Activated CD4-positive, alpha-beta T cell treated with anti-CD3 and anti-CD28 coated beads, Interleukin-2, amount 10 ng/mL, durations not matched to agents 7 days and 5 days (primary cell): ENCODE measurements around the gene HECW1. TPM values are rescaled to one million over a fixed set of nuclear protein-coding genes. Genes with fewer than 3 reads are reported as not detected.
"Not testable (repeated sequence)": the region's sequence is repeated elsewhere in the genome, so short reads cannot be mapped to it uniquely, and the experiment has no call there.

Source experiments
- CTCF ChIA-PET: fragments of 350-600 bp; sonication (Branson Sonifier 250); formaldehyde crosslinking; loops from one replicate; lab custom pipeline; 2021; ENCODE audit warnings: antibody characterized with exemption; lab: Charles Lee
- POLR2A ChIA-PET: fragments of 350-600 bp; sonication (Branson Sonifier 250); formaldehyde crosslinking; loops from one replicate; lab custom pipeline; 2021; ENCODE audit warnings: antibody characterized with exemption; lab: Charles Lee
- DNase-seq: peaks from one replicate; pipeline ENCODE4 v3.0.0-alpha.2; 2020
- H3K27ac Mint-ChIP-seq: one replicate; pipeline ENCODE4 v1.8.0; 2021; ENCODE audit warnings: mild to moderate bottlenecking, moderate library complexity, mixed read lengths
- H3K27me3 Mint-ChIP-seq: one replicate; pipeline ENCODE4 v1.8.0; 2021; ENCODE audit warnings: mixed read lengths
- H3K36me3 Mint-ChIP-seq: one replicate; pipeline ENCODE4 v1.8.0; 2021; ENCODE audit warnings: low read depth, mixed read lengths
- H3K4me1 Mint-ChIP-seq: one replicate; pipeline ENCODE4 v1.8.0; 2021; ENCODE audit warnings: mixed read lengths
- H3K4me3 Mint-ChIP-seq: one replicate; pipeline ENCODE4 v1.8.0; 2021; ENCODE audit warnings: mild to moderate bottlenecking, moderate library complexity, mixed read lengths
- H3K9me3 Mint-ChIP-seq: one replicate; pipeline ENCODE4 v1.8.0; 2021; ENCODE audit warnings: mixed read lengths
- total RNA-seq, 2 experiments: library from RNA; stranded (reverse); gene quantifications; one replicate each; pipeline ENCODE4 v1.2.3, GENCODE V29; 2021

Gene HECW1
- total RNA-seq, 2 experiments from 2014 or later = not detected

DNA sequence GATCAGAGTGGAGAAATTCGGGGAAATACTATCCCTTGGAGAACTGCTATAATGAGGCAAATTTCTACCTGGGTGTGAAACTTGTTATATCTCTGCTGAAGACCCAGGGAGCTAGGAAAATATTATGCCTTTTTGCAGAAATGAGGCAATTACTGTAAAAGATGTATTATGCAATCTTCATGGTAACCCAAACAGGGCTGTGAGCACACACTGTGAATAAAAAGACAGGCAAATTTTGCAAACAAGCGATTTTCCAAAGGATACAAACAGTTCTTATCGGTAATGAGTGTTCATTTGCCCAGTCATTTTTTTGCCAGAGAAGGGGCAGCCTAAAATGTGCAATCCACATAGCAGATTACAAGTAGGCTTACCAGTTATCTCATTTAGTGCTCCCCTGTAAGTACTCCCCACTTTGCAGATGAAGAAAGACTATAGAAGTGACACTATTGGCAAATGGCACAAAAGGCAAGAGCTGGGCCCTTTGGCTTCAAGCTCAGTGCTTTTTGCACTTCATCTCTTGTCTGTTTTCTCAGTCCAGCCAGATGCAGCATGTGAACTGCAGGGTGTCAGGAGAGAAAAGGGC is 205.8 kb downstream of the HECW1 start:
- Mint-ChIP-seq H3K4me3 (no peak overlapping the region), H3K27me3 (no peaks in the 10 kb centered on the region), H3K27ac (no peak overlapping the region), H3K4me1 (peaks cover 13% of the 10 kb centered on the region), H3K9me3 (no peaks in the 10 kb centered on the region), H3K36me3 (no peaks in the 10 kb centered on the region)
- CTCF ChIA-PET = no interaction called here
- DNase-seq = no peak
- POLR2A ChIA-PET = no interaction called here

DNA sequence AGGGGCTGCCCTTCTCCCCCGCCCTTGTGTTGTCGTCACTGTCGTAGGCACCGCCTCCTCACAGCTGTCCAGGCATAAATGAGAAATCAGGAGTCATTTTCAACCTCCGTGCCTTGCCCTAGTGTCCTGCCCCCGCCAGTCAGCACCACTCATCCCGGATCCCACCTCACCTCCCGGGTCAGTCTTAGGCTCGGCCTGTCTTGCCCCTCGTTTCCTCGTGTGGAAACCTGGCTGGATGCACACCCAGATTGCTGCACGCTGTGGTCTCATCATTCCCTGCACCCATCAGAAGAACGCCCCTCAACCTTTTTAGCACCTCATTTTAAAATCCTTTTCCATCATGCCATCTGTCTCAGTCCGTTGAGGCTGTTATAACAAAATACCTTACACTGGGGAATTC is 213.1 kb downstream of the HECW1 start:
- no peaks in the 10 kb centered on the region for H3K9me3 Mint-ChIP-seq
- H3K27me3 Mint-ChIP-seq = no peaks in the 10 kb centered on the region
- ChIA-PET CTCF (no interaction called here), POLR2A (no interaction called here)
- H3K4me3 Mint-ChIP-seq = no peak overlapping the region
- no peaks in the 10 kb centered on the region for H3K4me1 Mint-ChIP-seq
- no peak overlapping the region for H3K27ac Mint-ChIP-seq
- H3K36me3 Mint-ChIP-seq = no peaks in the 10 kb centered on the region
- DNase-seq = no peak

DNA sequence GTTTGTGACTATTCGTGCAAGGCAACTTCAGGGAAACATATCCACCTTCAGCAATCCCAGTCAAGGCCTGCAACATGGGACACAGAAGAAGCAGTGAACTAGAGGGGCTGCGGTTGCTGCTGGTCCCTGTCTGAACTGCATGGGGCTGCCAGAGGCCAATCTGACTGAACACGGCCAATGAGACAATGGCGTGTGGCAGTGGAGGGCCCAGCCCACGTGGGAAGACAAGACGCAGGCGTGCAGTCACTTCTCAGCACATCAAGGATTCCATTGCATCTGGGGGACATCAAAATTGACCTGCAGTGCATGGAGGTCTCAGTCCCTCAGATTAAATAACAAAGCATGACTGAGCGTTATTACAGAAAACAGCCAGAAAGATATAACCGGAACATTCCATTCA is 215.9 kb downstream of the HECW1 start:
- Mint-ChIP-seq H3K4me1 (no peaks in the 10 kb centered on the region), H3K27ac (no peak overlapping the region), H3K27me3 (no peaks in the 10 kb centered on the region), H3K36me3 (no peaks in the 10 kb centered on the region), H3K9me3 (no peaks in the 10 kb centered on the region), H3K4me3 (no peak overlapping the region)
- ChIA-PET POLR2A (no interaction called here), CTCF (no interaction called here)
- DNase-seq = no peak

DNA sequence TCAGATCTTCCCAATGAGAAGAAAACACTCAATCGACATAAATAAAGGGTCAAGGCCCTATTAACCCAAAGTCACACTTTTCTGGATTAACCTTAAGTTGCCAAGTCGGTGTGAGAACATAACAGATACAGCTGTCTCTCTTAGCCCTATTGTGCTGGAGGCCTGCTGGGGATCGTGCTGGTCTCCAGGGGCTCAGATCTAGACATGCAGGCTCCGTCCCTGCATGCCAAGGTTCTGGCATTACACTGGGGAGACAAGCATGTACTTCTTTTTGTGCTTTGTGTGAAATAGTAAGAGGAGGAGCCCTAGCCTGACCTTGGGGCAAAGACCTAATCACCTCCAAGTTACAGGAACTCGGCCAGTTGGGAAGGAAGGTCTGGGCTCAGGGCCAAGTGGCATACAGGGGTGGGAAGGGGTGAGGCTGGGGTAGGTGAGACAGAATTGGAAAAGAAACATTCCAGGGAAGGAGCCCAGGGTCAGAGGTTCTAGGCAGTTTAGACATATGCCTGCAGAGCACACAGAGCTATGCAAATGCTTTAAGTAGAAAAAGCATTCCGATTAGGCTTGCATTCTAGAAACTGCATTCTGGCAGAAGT is 216.4 kb downstream of the HECW1 start:
- no peak for DNase-seq
- ChIA-PET CTCF (no interaction called here), POLR2A (no interaction called here)
- no peak overlapping the region for H3K4me3 Mint-ChIP-seq
- H3K4me1 Mint-ChIP-seq = no peaks in the 10 kb centered on the region
- H3K36me3 Mint-ChIP-seq = no peaks in the 10 kb centered on the region
- no peaks in the 10 kb centered on the region for H3K9me3 Mint-ChIP-seq
- H3K27me3 Mint-ChIP-seq = no peaks in the 10 kb centered on the region
- H3K27ac Mint-ChIP-seq = no peak overlapping the region

DNA sequence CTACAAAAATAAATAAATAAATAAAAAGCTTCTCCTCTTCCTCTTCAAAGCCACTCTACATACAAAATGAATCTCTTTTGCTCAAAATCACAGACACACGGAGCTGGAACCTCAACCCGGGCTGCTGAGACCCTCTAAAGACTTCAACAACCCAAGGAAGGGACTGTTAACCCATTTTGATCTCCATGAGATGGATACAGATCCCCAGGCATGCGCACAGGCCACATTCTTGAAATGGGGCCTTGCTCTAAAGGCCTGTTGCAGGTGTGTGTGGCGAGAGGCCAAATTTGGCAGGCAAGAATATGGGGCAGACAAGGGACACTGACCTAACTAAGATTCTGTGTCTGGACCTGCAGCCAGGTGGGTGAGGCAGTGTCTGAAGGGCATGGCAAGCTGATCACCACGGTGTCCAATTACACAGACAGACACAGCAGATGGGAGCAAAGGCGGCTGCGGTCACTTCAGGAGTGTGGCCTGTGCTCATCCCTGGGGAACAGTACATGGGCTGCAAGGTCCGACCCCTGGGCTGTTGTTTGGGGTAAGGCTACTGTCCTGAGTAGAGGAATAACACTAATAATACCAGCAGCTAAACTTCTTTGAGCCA is 219.8 kb downstream of the HECW1 start:
- Mint-ChIP-seq H3K27ac (no peak overlapping the region), H3K27me3 (peaks cover 3% of the 10 kb centered on the region), H3K4me3 (no peak overlapping the region), H3K36me3 (no peaks in the 10 kb centered on the region), H3K9me3 (no peaks in the 10 kb centered on the region), H3K4me1 (no peaks in the 10 kb centered on the region)
- POLR2A ChIA-PET = no interaction called here
- CTCF ChIA-PET = interaction anchor here (0.5 kb wide), 1 partner anchor 342 kb away, joined by 3 read pairs; no protein-coding TSS in a partner anchor
- DNase-seq = no peak

DNA sequence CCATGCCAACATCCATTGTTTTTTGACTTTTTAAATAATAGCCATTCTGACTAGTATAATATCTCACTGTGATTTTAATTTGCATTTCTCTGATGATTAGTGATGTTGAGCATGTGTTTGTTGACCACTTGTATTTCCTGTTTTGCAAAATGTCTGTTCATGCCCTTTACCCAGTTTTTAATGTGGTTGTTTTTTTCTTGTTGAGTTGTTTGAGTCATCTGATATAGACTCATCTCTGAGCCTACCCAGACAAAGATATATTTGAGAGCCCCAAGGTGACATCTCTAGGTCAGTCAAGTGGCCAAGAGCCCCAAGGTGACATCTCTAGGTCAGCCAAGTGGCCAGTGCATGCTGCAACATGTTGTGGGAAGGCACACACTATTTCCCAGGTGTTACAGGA is 224.7 kb downstream of the HECW1 start:
- H3K27ac Mint-ChIP-seq = no peak overlapping the region
- no peak for DNase-seq
- no peaks in the 10 kb centered on the region for H3K9me3 Mint-ChIP-seq
- CTCF ChIA-PET = interaction anchor here (0.6 kb wide), 1 partner anchor 420 kb away, joined by 3 read pairs; no protein-coding TSS in a partner anchor
- peaks cover 14% of the 10 kb centered on the region for H3K27me3 Mint-ChIP-seq
- POLR2A ChIA-PET = no interaction called here
- H3K36me3 Mint-ChIP-seq = no peaks in the 10 kb centered on the region
- H3K4me3 Mint-ChIP-seq = no peak overlapping the region
- H3K4me1 Mint-ChIP-seq = no peaks in the 10 kb centered on the region

DNA sequence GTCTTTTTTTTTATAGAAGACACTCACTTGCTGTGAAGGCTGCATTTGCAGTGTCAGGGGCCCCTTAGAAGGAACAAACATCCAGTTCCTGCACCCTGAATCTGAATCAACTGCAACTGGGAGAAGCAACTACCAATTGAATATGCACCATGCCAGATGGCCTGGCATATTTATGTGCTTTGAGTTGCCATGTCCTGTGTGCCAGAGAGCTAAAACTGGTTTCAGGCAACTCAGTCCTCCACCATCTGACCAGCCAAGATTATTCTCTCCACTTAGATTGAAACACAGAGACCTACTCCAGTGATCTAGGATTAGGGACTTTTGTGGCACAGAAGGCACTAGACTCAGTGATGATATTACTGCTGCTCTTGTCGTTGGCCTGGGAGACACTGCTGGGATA is 225.4 kb downstream of the HECW1 start:
- ChIA-PET POLR2A (no interaction called here), CTCF (interaction anchor here (0.6 kb wide), 1 partner anchor 420 kb away, joined by 3 read pairs; no protein-coding TSS in a partner anchor)
- Mint-ChIP-seq H3K4me3 (no peak overlapping the region), H3K27ac (no peak overlapping the region), H3K4me1 (no peaks in the 10 kb centered on the region), H3K9me3 (no peaks in the 10 kb centered on the region), H3K27me3 (peaks cover 14% of the 10 kb centered on the region), H3K36me3 (no peaks in the 10 kb centered on the region)
- no peak for DNase-seq

DNA sequence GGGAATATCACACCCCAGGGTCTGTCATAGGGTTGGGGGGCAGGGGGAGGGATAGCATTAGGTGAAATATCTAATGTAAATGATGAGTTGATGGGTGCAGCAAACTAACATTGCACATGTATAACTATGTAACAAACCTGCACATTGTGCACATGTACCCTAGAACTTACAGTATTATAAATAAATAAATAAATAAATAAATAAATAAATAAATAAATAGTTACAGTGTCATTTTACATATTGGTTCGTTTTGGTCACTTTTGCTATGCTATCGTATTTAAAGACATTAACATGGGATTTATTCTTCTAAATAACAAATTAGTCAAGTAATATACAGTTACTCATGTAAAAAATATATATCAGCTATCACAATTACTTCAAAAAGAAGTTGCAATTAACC is 228.7 kb downstream of the HECW1 start:
- no peak for DNase-seq
- CTCF ChIA-PET = no interaction called here
- no peaks in the 10 kb centered on the region for H3K4me1 Mint-ChIP-seq
- peaks cover 19% of the 10 kb centered on the region for H3K27me3 Mint-ChIP-seq
- H3K27ac Mint-ChIP-seq = no peak overlapping the region
- H3K36me3 Mint-ChIP-seq = no peaks in the 10 kb centered on the region
- no peaks in the 10 kb centered on the region for H3K9me3 Mint-ChIP-seq
- H3K4me3 Mint-ChIP-seq = no peak overlapping the region
- POLR2A ChIA-PET = no interaction called here

DNA sequence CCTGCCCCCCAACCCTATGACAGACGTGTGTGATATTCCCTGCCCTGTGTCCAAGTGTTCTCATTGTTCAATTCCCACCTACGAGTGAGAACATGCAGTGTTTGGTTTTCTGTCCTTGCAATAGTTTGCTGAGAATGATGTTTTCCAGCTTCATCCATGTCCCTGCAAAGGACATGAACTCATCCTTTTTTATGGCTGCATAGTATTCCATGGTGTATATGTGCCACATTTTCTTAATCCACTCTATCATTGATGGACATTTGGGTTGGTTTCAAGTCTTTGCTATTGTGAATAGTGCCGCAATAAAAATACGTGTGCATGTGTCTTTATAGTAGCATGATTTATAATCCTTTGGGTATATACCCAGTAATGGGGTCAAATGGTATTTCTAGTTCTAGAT is 231.0 kb downstream of the HECW1 start:
- DNase-seq, CTCF ChIA-PET, POLR2A ChIA-PET, H3K4me3 Mint-ChIP-seq, H3K36me3 Mint-ChIP-seq, H3K9me3 Mint-ChIP-seq, H3K4me1 Mint-ChIP-seq, H3K27ac Mint-ChIP-seq: not testable (repeated sequence)
- peaks cover 36% of the 10 kb centered on the region for H3K27me3 Mint-ChIP-seq

DNA sequence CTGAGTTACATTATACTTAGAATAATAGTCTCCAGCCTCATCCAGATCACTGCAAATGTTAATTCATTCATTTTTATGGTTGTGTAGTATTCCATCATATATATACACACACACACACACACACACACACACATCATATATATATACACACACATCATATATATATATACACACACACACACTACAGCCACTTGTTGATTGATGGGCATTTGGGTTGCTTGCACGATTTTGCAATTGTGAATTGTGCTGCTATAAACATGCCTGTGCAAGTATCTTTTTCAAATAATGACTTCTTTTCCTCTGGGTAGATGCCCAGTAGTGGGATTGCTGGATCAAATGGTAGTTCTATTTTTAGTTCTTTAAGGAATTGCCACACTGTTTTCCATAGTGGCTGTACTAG is 233.2 kb downstream of the HECW1 start:
- H3K27me3 Mint-ChIP-seq = peaks cover 37% of the 10 kb centered on the region
- DNase-seq, H3K27ac Mint-ChIP-seq, H3K4me3 Mint-ChIP-seq, CTCF ChIA-PET, H3K9me3 Mint-ChIP-seq, H3K36me3 Mint-ChIP-seq, POLR2A ChIA-PET, H3K4me1 Mint-ChIP-seq: not testable (repeated sequence)

DNA sequence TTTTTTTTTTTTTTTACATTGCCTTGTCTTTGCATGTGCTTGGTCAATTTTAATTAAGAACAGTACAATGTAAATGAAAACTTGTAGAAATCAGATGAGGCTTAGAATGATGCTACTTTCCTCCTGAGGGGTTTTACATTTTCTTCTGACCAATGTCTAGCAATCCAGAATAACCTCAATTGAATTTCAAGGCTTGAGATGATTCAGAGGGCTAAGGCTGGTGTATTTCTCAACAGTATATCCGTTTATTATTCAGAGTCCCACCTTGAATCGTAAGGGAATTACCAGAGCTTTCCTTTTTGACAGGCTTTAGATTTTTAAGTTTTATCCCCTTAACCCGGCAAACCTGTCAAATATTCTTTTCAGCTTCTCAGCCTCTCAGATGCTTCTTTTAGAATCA is 239.2 kb downstream of the HECW1 start:
- ChIA-PET CTCF (no interaction called here), POLR2A (no interaction called here)

DNA sequence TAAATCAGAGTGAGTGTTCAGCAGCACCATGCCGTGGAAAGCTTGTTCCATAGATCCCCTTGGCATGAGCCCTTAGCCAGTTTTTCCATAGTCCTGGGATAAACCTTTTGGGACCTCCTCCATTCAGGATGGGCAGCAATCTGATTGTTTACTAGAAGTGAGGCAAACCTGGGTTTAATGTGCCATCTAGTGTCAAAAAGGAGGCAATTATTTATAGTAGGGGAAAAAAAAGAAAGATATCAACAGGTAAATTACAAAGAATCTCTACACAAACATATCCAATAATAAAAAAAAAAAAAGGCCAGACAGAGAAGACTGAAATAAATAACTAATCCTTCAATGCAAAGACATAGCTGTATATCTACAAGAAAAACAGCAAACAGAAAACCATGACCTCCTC is 241.5 kb downstream of the HECW1 start:
- H3K4me1 Mint-ChIP-seq = no peaks in the 10 kb centered on the region
- CTCF ChIA-PET = no interaction called here
- DNase-seq = no peak
- peaks cover 22% of the 10 kb centered on the region for H3K27me3 Mint-ChIP-seq
- no peak overlapping the region for H3K27ac Mint-ChIP-seq
- no peaks in the 10 kb centered on the region for H3K9me3 Mint-ChIP-seq
- H3K4me3 Mint-ChIP-seq = no peak overlapping the region
- no peaks in the 10 kb centered on the region for H3K36me3 Mint-ChIP-seq
- POLR2A ChIA-PET = no interaction called here

More for the DNA sequence above, 239.2 kb downstream of the HECW1 start:
- Mint-ChIP-seq H3K27me3 (peaks cover 31% of the 10 kb centered on the region), H3K9me3 (no peaks in the 10 kb centered on the region), H3K27ac (no peak overlapping the region), H3K4me3 (no peak overlapping the region), H3K4me1 (no peaks in the 10 kb centered on the region), H3K36me3 (no peaks in the 10 kb centered on the region)
- no peak for DNase-seq

DNA sequence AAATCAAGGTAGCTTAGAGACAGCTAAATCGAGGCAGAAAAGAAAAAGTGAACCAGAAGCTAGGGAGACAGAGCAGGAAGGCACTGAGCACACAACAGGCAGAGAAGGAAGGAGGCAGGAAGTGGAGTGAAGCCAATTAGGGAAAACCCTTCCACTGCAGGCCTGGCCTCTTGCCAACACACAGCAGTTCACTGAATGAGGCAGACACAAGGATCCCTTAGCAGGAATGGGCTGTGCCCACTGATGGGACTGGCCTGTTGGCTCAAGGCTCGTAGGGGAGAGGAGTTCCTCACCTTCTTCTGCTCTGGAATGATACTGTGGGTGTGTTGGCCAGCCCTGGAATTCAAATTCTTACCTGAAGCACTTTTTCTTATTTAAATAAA is 250.2 kb downstream of the HECW1 start:
- Mint-ChIP-seq H3K27me3 (peaks cover 3% of the 10 kb centered on the region), H3K27ac (no peak overlapping the region), H3K36me3 (no peaks in the 10 kb centered on the region), H3K4me1 (no peaks in the 10 kb centered on the region), H3K9me3 (no peaks in the 10 kb centered on the region), H3K4me3 (no peak overlapping the region)
- POLR2A ChIA-PET = no interaction called here
- DNase-seq = no peak
- CTCF ChIA-PET = no interaction called here
